GM21515 (cell line): ENCODE data around the gene WDHD1.
A peak's percentile ranks its signal among the peaks of the same experiment; 100 is the strongest.
"Not testable (repeated sequence)": the region's sequence is repeated elsewhere in the genome, so short reads cannot be mapped to it uniquely, and the experiment has no call there.

ENCODE experiments used
- ATAC-seq: cut with Tn5 transposase; IDR thresholded peaks from one replicate; pipeline ENCODE4 v1.9.1; 2021; ENCODE audit not compliant: unreplicated experiment

WDHD1 gene

GRCh38 chr14:55026793-55027561, at the start of gene WDHD1, which contains the start of gene SOCS4:
WDHD1 (minus strand) TSS chr14:55027099; CDS start chr14:55026787, 312 bp downstream.
SOCS4 (plus strand) TSS chr14:55027236; CDS start chr14:55043042, 15,806 bp downstream.
- ATAC-seq = peak; percentile 90

- no peak for ATAC-seq
Measured at GRCh38 chr14:55075628-55076175, 48.8 kb upstream of the WDHD1 start.

GRCh38 chr14:55074662-55075061, 47.8 kb upstream of the WDHD1 start:
- ATAC-seq = peak; percentile 66

GRCh38 chr14:55073856-55074255, 47.0 kb upstream of the WDHD1 start:
- no peak for ATAC-seq

GRCh38 chr14:55071870-55072640, 45.2 kb upstream of the WDHD1 start:
- ATAC-seq = peak; percentile 32

- no peak for ATAC-seq
Measured at GRCh38 chr14:55070981-55071411, 44.1 kb upstream of the WDHD1 start.

GRCh38 chr14:55066223-55066622, 39.3 kb upstream of the WDHD1 start:
- no peak for ATAC-seq

- ATAC-seq = no peak
Measured at GRCh38 chr14:55065411-55065810, 38.5 kb upstream of the WDHD1 start.

- ATAC-seq = not testable (repeated sequence)
Measured at GRCh38 chr14:55064896-55065295, 38.0 kb upstream of the WDHD1 start.

- ATAC-seq = no peak
Measured at GRCh38 chr14:55062517-55063351, 35.8 kb upstream of the WDHD1 start.

- ATAC-seq = no peak
Measured at GRCh38 chr14:55059333-55059732, 32.4 kb upstream of the WDHD1 start.

- no peak for ATAC-seq
Measured at GRCh38 chr14:55057919-55058318, 31.0 kb upstream of the WDHD1 start.

GRCh38 chr14:55054098-55054497, 27.2 kb upstream of the WDHD1 start:
- ATAC-seq = no peak

GRCh38 chr14:55053500-55053899, 26.6 kb upstream of the WDHD1 start:
- ATAC-seq = no peak

GRCh38 chr14:55053018-55053417, 26.1 kb upstream of the WDHD1 start:
- no peak for ATAC-seq

GRCh38 chr14:55052269-55052930, 25.5 kb upstream of the WDHD1 start:
- no peak for ATAC-seq

GRCh38 chr14:55051423-55052268, 24.7 kb upstream of the WDHD1 start, which contains the start of gene MAPK1IP1L:
MAPK1IP1L (plus strand) TSS chr14:55051647; CDS start chr14:55061684, 10,037 bp downstream.
- ATAC-seq = peak; percentile 84

GRCh38 chr14:55051165-55051422, 24.2 kb upstream of the WDHD1 start:
- ATAC-seq = no peak

GRCh38 chr14:55048900-55049436, 22.1 kb upstream of the WDHD1 start:
- no peak for ATAC-seq
